ENCODE measurements around the gene MSLN.
"Not testable (repeated sequence)": the region's sequence is repeated elsewhere in the genome, so short reads cannot be mapped to it uniquely, and the experiment has no call there.

MSLN gene

GRCh38 chr16:761625-762513 lies 1.3 kb downstream of the MSLN start:
- no peak for FAIRE-seq

GRCh38 chr16:762595-763268 lies 2.2 kb downstream of the MSLN start:
- no peak for FAIRE-seq

- FAIRE-seq: no peak
Measured at GRCh38 chr16:763369-764183, 3.0 kb downstream of the MSLN start.

GRCh38 chr16:764184-764750 lies 3.7 kb downstream of the MSLN start:
- FAIRE-seq: no peak

GRCh38 chr16:764848-765487 lies 4.4 kb downstream of the MSLN start:
- FAIRE-seq: no peak

GRCh38 chr16:765488-765865 lies 4.9 kb downstream of the MSLN start:
- no peak for FAIRE-seq

- no peak for FAIRE-seq
Measured at GRCh38 chr16:766008-766819, 5.7 kb downstream of the MSLN start.

GRCh38 chr16:766820-767640 lies 6.5 kb downstream of the MSLN start:
- no peak for FAIRE-seq

GRCh38 chr16:767743-768235 lies 7.3 kb downstream of the MSLN start:
- no peak for FAIRE-seq

GRCh38 chr16:768428-768827 lies 7.9 kb downstream of the MSLN start:
- no peak for FAIRE-seq

GRCh38 chr16:769184-769784 lies 8.8 kb downstream of the MSLN start:
- no peak for FAIRE-seq

- FAIRE-seq: no peak
Measured at GRCh38 chr16:769934-770333, 9.4 kb downstream of the MSLN start.

GRCh38 chr16:770411-770810 lies 9.9 kb downstream of the MSLN start:
- no peak for FAIRE-seq

GRCh38 chr16:772959-773358 lies 12.4 kb downstream of the MSLN start:
- FAIRE-seq: no peak

GRCh38 chr16:774086-775001 lies 13.8 kb downstream of the MSLN start:
- no peak for FAIRE-seq

GRCh38 chr16:775236-775796 lies 14.8 kb downstream of the MSLN start:
- no peak for FAIRE-seq

- FAIRE-seq: not testable (repeated sequence)
Measured at GRCh38 chr16:776298-776697, 15.8 kb downstream of the MSLN start.

GRCh38 chr16:776824-777223 lies 16.3 kb downstream of the MSLN start:
- FAIRE-seq: no peak

GRCh38 chr16:777826-778225 lies 17.3 kb downstream of the MSLN start:
- no peak for FAIRE-seq
